H1 (cell line): Measurements from ENCODE around the gene OMA1. TPM values are rescaled to one million over a fixed set of nuclear protein-coding genes. Genes with fewer than 3 reads are reported as not detected.

Source experiments
- CTCF ChIA-PET: fragments of 300-600 bp; sonication (Branson Sonifier 250); formaldehyde crosslinking; loops from one replicate; lab custom pipeline; 2021; ENCODE audit not compliant: partially characterized antibody; lab: Charles Lee
- POLR2A ChIA-PET: fragments of 300-600 bp; sonication (Branson Sonifier 250); formaldehyde crosslinking; loops from one replicate; lab custom pipeline; 2021; ENCODE audit warnings: inconsistent platforms; ENCODE audit not compliant: partially characterized antibody; lab: Charles Lee
- DNase-seq, 2 experiments: peaks; one replicate each; pipeline versions ENCODE4 v3.0.0 to v3.0.0-alpha.2; 2010 to 2022; ENCODE audit warnings: low spot score in 2 of 2, low read depth in 1 of 2, mixed read lengths in 1 of 2
- FAIRE-seq: peaks from 2 replicates; lab custom pipeline; 2011; peaks lifted over from hg19 to GRCh38; lab: Jason Lieb, UNC
- H2AFZ ChIP-seq: 2 replicates; pipeline ENCODE4 v1.8.1; 2012; ENCODE audit warnings: low read length, inconsistent platforms
- H2AK5ac ChIP-seq: 2 replicates; pipeline ENCODE4 v1.6.1; 2013; ENCODE audit warnings: low read depth, low read length
- H2BK120ac ChIP-seq: replicated peaks from 2 replicates; pipeline ENCODE3; 2013; ENCODE audit warnings: low read depth, low read length, inconsistent platforms
- H2BK12ac ChIP-seq: 2 replicates; pipeline ENCODE4 v1.6.1; 2013; ENCODE audit warnings: low read depth, low read length
- H2BK15ac ChIP-seq: 2 replicates; pipeline ENCODE4 v1.6.1; 2013; ENCODE audit warnings: low read length
- H2BK20ac ChIP-seq: 2 replicates; pipeline ENCODE4 v1.6.1; 2013; ENCODE audit warnings: low read length
- H2BK5ac ChIP-seq: 2 replicates; pipeline ENCODE4 v1.6.1; 2013; ENCODE audit warnings: low read depth, low read length
- H3K14ac ChIP-seq: 2 replicates; pipeline ENCODE4 v1.6.1; 2013; ENCODE audit warnings: inconsistent platforms; ENCODE audit not compliant: insufficient read length
- H3K18ac ChIP-seq: 2 replicates; pipeline ENCODE4 v1.6.1; 2013; ENCODE audit warnings: low read length; ENCODE audit errors: extremely low read depth
- H3K23ac ChIP-seq: 2 replicates; pipeline ENCODE4 v1.6.1; 2013; ENCODE audit warnings: inconsistent platforms; ENCODE audit not compliant: insufficient read length
- H3K23me2 ChIP-seq: 2 replicates; pipeline ENCODE4 v1.6.1; 2013; ENCODE audit warnings: low read depth, low read length
- H3K27ac ChIP-seq: 2 replicates; pipeline ENCODE4 v1.6.1; 2011; ENCODE audit warnings: low read depth, low read length, inconsistent platforms
- H3K27me3 ChIP-seq, 4 experiments: replicated peaks in 1 of 4; 1 replicate in 1 of 4; 2 replicates in 3 of 4; pipeline versions ENCODE4 v1.6.1 to v1.8.1; 2011 to 2013; ENCODE audit warnings: low read length in 3 of 4, mild to moderate bottlenecking in 3 of 4, inconsistent platforms in 2 of 4, mixed read lengths in 2 of 4, moderate library complexity in 1 of 4; ENCODE audit not compliant: control insufficient read depth in 3 of 4, insufficient read depth in 3 of 4; ENCODE audit errors: extremely low read depth in 1 of 4
- H3K36me3 ChIP-seq, 4 experiments: 2 replicates each; pipeline versions ENCODE4 v1.6.1 to v1.8.1; 2011 to 2013; ENCODE audit warnings: mild to moderate bottlenecking in 4 of 4, low read length in 3 of 4, moderate library complexity in 2 of 4, control low read depth in 1 of 4, inconsistent platforms in 1 of 4; ENCODE audit not compliant: insufficient read depth in 4 of 4, control insufficient read depth in 2 of 4
- H3K4ac ChIP-seq: replicated peaks from 2 replicates; pipeline ENCODE3; 2013; ENCODE audit warnings: low read length, low read depth, mixed read lengths, inconsistent platforms; ENCODE audit not compliant: insufficient read length
- H3K4me1 ChIP-seq, 4 experiments: replicated peaks in 1 of 4; 1 replicate in 1 of 4; 2 replicates in 3 of 4; pipeline versions ENCODE4 v1.6.1 to v1.8.1; 2011 to 2013; ENCODE audit warnings: low read length in 3 of 4, inconsistent platforms in 2 of 4, mixed read lengths in 1 of 4; ENCODE audit not compliant: insufficient read depth in 4 of 4, control insufficient read depth in 3 of 4
- H3K4me2 ChIP-seq, 2 experiments: 2 replicates each; pipeline versions ENCODE4 v1.6.1 to v1.8.1; 2011 to 2013; ENCODE audit warnings: low read depth in 2 of 2, low read length in 2 of 2, control low read depth in 1 of 2, inconsistent platforms in 1 of 2, mild to moderate bottlenecking in 1 of 2; ENCODE audit not compliant: insufficient read depth in 1 of 2
- H3K4me3 ChIP-seq, 4 experiments: fragments of 200-600, 300-600 bp in 1 of 4; sonication (generic), shearing (Covaris generic), sonication (Bioruptor Twin) in 1 of 4; 2 replicates each; pipeline versions ENCODE4 v1.5.1 to v1.8.1; 2011 to 2016; ENCODE audit warnings: low read length in 4 of 4, low read depth in 3 of 4, control low read depth in 2 of 4, inconsistent platforms in 2 of 4, mild to moderate bottlenecking in 2 of 4, mixed read lengths in 1 of 4, moderate library complexity in 1 of 4; ENCODE audit not compliant: insufficient read depth in 2 of 4; ENCODE audit errors: extremely low read depth in 1 of 4
- H3K56ac ChIP-seq: replicated peaks from 2 replicates; pipeline ENCODE3; 2013; ENCODE audit warnings: low read depth, mild to moderate bottlenecking, mixed read lengths, low read length, inconsistent platforms; ENCODE audit not compliant: insufficient read length
- H3K79me1 ChIP-seq: 2 replicates; pipeline ENCODE4 v1.6.1; 2013; ENCODE audit warnings: low read depth, low read length, control low read depth
- H3K79me2 ChIP-seq, 2 experiments: 2 replicates each; pipeline versions ENCODE4 v1.6.1 to v1.8.1; 2012 to 2013; ENCODE audit warnings: low read length in 2 of 2, mild to moderate bottlenecking in 2 of 2, inconsistent platforms in 1 of 2; ENCODE audit not compliant: insufficient read depth in 2 of 2, control insufficient read depth in 1 of 2
- H3K9ac ChIP-seq, 4 experiments: replicated peaks in 1 of 4; 1 replicate in 1 of 4; 2 replicates in 3 of 4; pipeline versions ENCODE4 v1.6.1 to v1.8.1; 2011 to 2013; ENCODE audit warnings: low read depth in 3 of 4, low read length in 3 of 4, control low read depth in 2 of 4, mild to moderate bottlenecking in 2 of 4, moderate library complexity in 2 of 4, inconsistent platforms in 1 of 4; ENCODE audit errors: extremely low read depth in 1 of 4
- H3K9me3 ChIP-seq, 2 experiments: 2 replicates each; pipeline versions ENCODE4 v1.6.1 to v1.8.1; 2012 to 2013; ENCODE audit warnings: mild to moderate bottlenecking in 2 of 2, moderate library complexity in 2 of 2, control low read depth in 1 of 2, inconsistent platforms in 1 of 2, low read depth in 1 of 2, low read length in 1 of 2, mixed read lengths in 1 of 2; ENCODE audit not compliant: insufficient read depth in 2 of 2
- H4K20me1 ChIP-seq, 2 experiments: replicated peaks in 1 of 2; 2 replicates each; pipeline versions ENCODE3 to v1.8.1; 2011 to 2013; ENCODE audit warnings: inconsistent platforms in 2 of 2, low read length in 2 of 2, mild to moderate bottlenecking in 1 of 2; ENCODE audit not compliant: insufficient read depth in 2 of 2, control insufficient read depth in 1 of 2
- H4K5ac ChIP-seq: 2 replicates; pipeline ENCODE4 v1.6.1; 2013; ENCODE audit warnings: low read length, low read depth, mixed read lengths, inconsistent platforms; ENCODE audit not compliant: insufficient read length
- H4K8ac ChIP-seq: 2 replicates; pipeline ENCODE4 v1.8.0; 2013; ENCODE audit warnings: mild to moderate bottlenecking, moderate library complexity, low read length, inconsistent platforms; ENCODE audit not compliant: insufficient read depth; ENCODE audit errors: extremely low read depth
- H4K91ac ChIP-seq: replicated peaks from 2 replicates; pipeline ENCODE3; 2013; ENCODE audit warnings: low read length, mixed read lengths, inconsistent platforms; ENCODE audit not compliant: insufficient read length
- E2F6 ChIP-seq: IDR thresholded peaks from 2 replicates; pipeline ENCODE4 v1.6.1; 2012; ENCODE audit warnings: inconsistent platforms
- RAD21 ChIP-seq, 2 experiments: IDR thresholded peaks in 1 of 2; conservative IDR thresholded peaks in 1 of 2; 2 replicates each; pipeline ENCODE4 v1.6.1; 2011; ENCODE audit warnings: low read depth in 2 of 2, low read length in 2 of 2, improper control_type of control experiment in 1 of 2, inconsistent platforms in 1 of 2, mild to moderate bottlenecking in 1 of 2, moderate library complexity in 1 of 2
- TEAD4 ChIP-seq: IDR thresholded peaks from 2 replicates; pipeline ENCODE4 v1.6.1; 2012; ENCODE audit warnings: low read depth, low read length, inconsistent platforms, mixed read lengths
- ZNF274 ChIP-seq: IDR thresholded peaks from 2 replicates; pipeline ENCODE4 v1.7.0; 2012; ENCODE audit warnings: low read length, borderline replicate concordance; ENCODE audit errors: extremely low read depth
- WGBS, 2 experiments: shearing (Covaris generic) in 1 of 2; methylation state at CpG; one replicate each; pipeline versions ENCODE4 v1.1.6 to v1.1.7; 2013 to 2015; ENCODE audit warnings: low lambda C conversion rate in 2 of 2, mixed read lengths in 2 of 2, inconsistent platforms in 1 of 2, low coverage in 1 of 2, missing lambda C conversion rate in 1 of 2; ENCODE audit not compliant: insufficient replicate concordance in 2 of 2, insufficient coverage in 1 of 2, insufficient read length in 1 of 2; ENCODE audit errors: extremely low coverage in 1 of 2, missing lambda C conversion rate in 1 of 2; 5-methylcytosine and 5-hydroxymethylcytosine counted together
- polyA plus RNA-seq, 7 experiments: library from polyadenylated mRNA; depleted of rRNA in 3 of 7; stranded (reverse) in 5 of 7; unstranded in 2 of 7; fragments of >200 nt in 5 of 7; fragments of 200-250 nt in 2 of 7; gene quantifications; 1 replicate in 5 of 7; 2 replicates in 1 of 7; 4 replicates in 1 of 7; pipeline versions ENCODE4 v1.2.1 to v1.2.3, GENCODE V29; 2011 to 2013; ENCODE audit warnings: missing spikeins in 2 of 7, mixed read lengths in 2 of 7
- total RNA-seq: library from RNA; stranded (reverse); fragmentation: NEBNext Ultra II Directional; extraction: Animal tissue kit (Norgen Biotek cat#: 25700); gene quantifications from 2 replicates; pipeline ENCODE4 v1.2.1, GENCODE V29; 2021

OMA1 gene
- total and polyA plus RNA-seq, 2 of the 8 experiments (the other 6 are each of a cell fraction or from before 2014, with no cell fraction given), result 7.7 to 11.7 TPM

GRCh38 chr1:58570817-58571216 is 24.3 kb upstream of the OMA1 start:
- no peak for TF ChIP-seq E2F6
- TF ChIP-seq RAD21 (IDR thresholded peaks at IDR 0.05 in 1 of 2, conservative IDR thresholded peaks at IDR 0.05 in 1 of 2; ENCODE audit: low read depth in 2 of 2, low read length in 2 of 2), result no peak
- no peak for TF ChIP-seq ZNF274
- TF ChIP-seq TEAD4, result no peak
- H3K4me2 ChIP-seq, result no peak overlapping the region
- POLR2A ChIA-PET, result no interaction called here
- no peak overlapping the region for H3K56ac ChIP-seq
- H4K20me1 ChIP-seq, result no peaks in the 10 kb centered on the region
- peak in 1 of 2 experiments; percentile 11 for DNase-seq
- H3K36me3 ChIP-seq, result no peaks in the 10 kb centered on the region
- WGBS, 2 experiments, result 90% methylated on average over 2 of the region's 2 CpGs; no CpG with 5 or more reads in 1 of the 2 experiments
- CTCF ChIA-PET, result interaction anchor here (0.8 to 1.4 kb wide), 3 partner anchors 19 to 81 kb away, joined by 3 read pairs; no protein-coding TSS in a partner anchor
- H3K4me1 ChIP-seq, result peaks cover 0 to 11% (median 1%) of the 10 kb centered on the region in 4 experiments; a peak in 4 of 7 replicates
- H2BK12ac ChIP-seq, result no peak overlapping the region
- no peak overlapping the region for H4K91ac ChIP-seq
- H3K14ac ChIP-seq, result no peak overlapping the region
- no peak overlapping the region for H2BK20ac ChIP-seq
- H4K8ac ChIP-seq, result no peak overlapping the region
- no peak overlapping the region for H2BK120ac ChIP-seq
- no peak overlapping the region for H2BK5ac ChIP-seq
- no peaks in the 10 kb centered on the region for H3K79me2 ChIP-seq
- no peak overlapping the region for H3K4me3 ChIP-seq
- no peak overlapping the region for H2AK5ac ChIP-seq
- no peak overlapping the region for H4K5ac ChIP-seq
- no peak overlapping the region for H3K23ac ChIP-seq
- H3K23me2 ChIP-seq, result no peaks in the 10 kb centered on the region
- H3K9ac ChIP-seq, result no peak overlapping the region
- no peaks in the 10 kb centered on the region for H3K79me1 ChIP-seq
- no peak overlapping the region for H3K4ac ChIP-seq
- FAIRE-seq, result no peak
- H2BK15ac ChIP-seq, result no peak overlapping the region
- no peaks in the 10 kb centered on the region for H3K9me3 ChIP-seq
- no peak overlapping the region for H3K18ac ChIP-seq
- H3K27ac ChIP-seq, result no peak overlapping the region
- H2AFZ ChIP-seq, result no peak overlapping the region
- peaks cover 0 to 8% (median 3%) of the 10 kb centered on the region in 4 experiments; a peak in 6 of 7 replicates for H3K27me3 ChIP-seq
